ENCODE results near the gene POFUT1. TPM values are rescaled to one million over a fixed set of nuclear protein-coding genes. Genes with fewer than 3 reads are reported as not detected.
A peak's percentile ranks its signal among the peaks of the same experiment; 100 is the strongest.

Gene POFUT1
- 10 to 100 TPM; 26.0 to 49.4 (median 32.4) TPM for total RNA-seq

- Histone ChIP-seq H3K4me3 (peak within 1 kb of the TSS; percentile 80 to 99 (median 95)), H3K36me3 (peaks cover 0 to 32% (median 0%) of the 10 kb centered on the region in 3 donors), H3K4me1 (peaks cover 0 to 67% (median 39%) of the 10 kb centered on the region in 4 donors), H3K27me3 (no peaks in the 10 kb centered on the region), H3K27ac (peak within 1 kb of the TSS; percentile 78 to 93 (median 89)), H3K9me3 (no peaks in the 10 kb centered on the region)
- TF ChIP-seq POLR2A (IDR thresholded peaks at IDR 0.05), result peak in 1 of 2 donors; percentile 68
- peak in 4 of 5 experiments; percentile 8 to 56 (median 24) for TF ChIP-seq CTCF (IDR thresholded peaks at IDR 0.05)
- peak in 1 of 2 donors; percentile 46 for TF ChIP-seq EP300 (IDR thresholded peaks at IDR 0.05)
- DNase-seq (ENCODE audit: low spot score in 2 of 2), result peak; percentile 76 to 82
- 3% methylated on average over 26 to 40 of the region's 74 CpGs for WGBS, 2 donors
These were observed at the start of gene POFUT1, which contains the start of gene PLAGL2 for GRCh38 chr20:32207626-32208498. Gene POFUT1, plus strand, starts transcription at chr20:32207880. Its CDS starts 62 bp downstream, at chr20:32207942. Gene PLAGL2, minus strand, starts transcription at chr20:32207743. Its CDS starts 5,565 bp downstream, at chr20:32202178.

GRCh38 chr20:32158351-32158750 is 49.3 kb upstream of the POFUT1 start:
- Histone ChIP-seq H3K27ac (no peak overlapping the region), H3K36me3 (peaks cover 5 to 80% (median 11%) of the 10 kb centered on the region in 3 donors), H3K27me3 (no peaks in the 10 kb centered on the region), H3K9me3 (no peaks in the 10 kb centered on the region), H3K4me3 (no peak overlapping the region), H3K4me1 (peaks cover 0 to 15% (median 11%) of the 10 kb centered on the region in 4 donors)
- 92 to 96% methylated on average over 11 of the region's 11 CpGs for WGBS, 2 donors
- DNase-seq (ENCODE audit: low spot score in 2 of 2), result no peak
- no peak for TF ChIP-seq CTCF (IDR thresholded peaks at IDR 0.05)
- no peak for TF ChIP-seq POLR2A (IDR thresholded peaks at IDR 0.05)
- TF ChIP-seq EP300 (IDR thresholded peaks at IDR 0.05), result no peak

GRCh38 chr20:32158943-32159660 is 48.6 kb upstream of the POFUT1 start:
- no peak for DNase-seq (ENCODE audit: low spot score in 2 of 2)
- H3K36me3 ChIP-seq, result peaks cover 4 to 80% (median 5%) of the 10 kb centered on the region in 3 donors

GRCh38 chr20:32159766-32160221 is 47.9 kb upstream of the POFUT1 start:
- H3K36me3 ChIP-seq, result peaks cover 4 to 81% (median 5%) of the 10 kb centered on the region in 3 donors
- DNase-seq (ENCODE audit: low spot score in 2 of 2), result no peak

More at GRCh38 chr20:32158943-32159660, 48.6 kb upstream of the POFUT1 start:
- Histone ChIP-seq H3K4me3 (no peak overlapping the region), H3K4me1 (peaks cover 0 to 15% (median 11%) of the 10 kb centered on the region in 4 donors), H3K27ac (no peak overlapping the region), H3K27me3 (no peaks in the 10 kb centered on the region), H3K9me3 (no peaks in the 10 kb centered on the region)
- WGBS, 2 donors, result 93 to 95% methylated on average over 4 of the region's 4 CpGs
- TF ChIP-seq POLR2A (IDR thresholded peaks at IDR 0.05) (no peak), EP300 (IDR thresholded peaks at IDR 0.05) (no peak), CTCF (IDR thresholded peaks at IDR 0.05) (no peak)

More at GRCh38 chr20:32159766-32160221, 47.9 kb upstream of the POFUT1 start:
- Histone ChIP-seq H3K27me3 (no peaks in the 10 kb centered on the region), H3K4me1 (peaks cover 0 to 11% (median 9%) of the 10 kb centered on the region in 4 donors), H3K4me3 (no peak overlapping the region), H3K27ac (no peak overlapping the region), H3K9me3 (no peaks in the 10 kb centered on the region)
- TF ChIP-seq EP300 (IDR thresholded peaks at IDR 0.05), result no peak
- no peak for TF ChIP-seq CTCF (IDR thresholded peaks at IDR 0.05)
- no peak for TF ChIP-seq POLR2A (IDR thresholded peaks at IDR 0.05)
- WGBS, 2 donors, result 73 to 87% methylated on average over 5 of the region's 5 CpGs
